Neural progenitor cell (in vitro differentiated cells): ENCODE measurements around the gene INSR. TPM values are rescaled to one million over a fixed set of nuclear protein-coding genes. Genes with fewer than 3 reads are reported as not detected.

Experiments used
- DNase-seq: peaks from one replicate; pipeline ENCODE4 v3.0.0-alpha.2; 2016; ENCODE audit warnings: low spot score
- H2AFZ ChIP-seq: fragments of 200-600 bp; sonication (generic); replicated peaks from 2 replicates; pipeline ENCODE4 v1.6.1; 2016; ENCODE audit warnings: antibody characterized with exemption
- H3F3A ChIP-seq: fragments of 200-600 bp; sonication (generic); 2 replicates; pipeline ENCODE4 v1.6.1; 2016; ENCODE audit warnings: antibody characterized with exemption, low read depth
- H3K27ac ChIP-seq: fragments of 200-600 bp; sonication (generic); 2 replicates; pipeline ENCODE4 v1.5.1; 2016; ENCODE audit warnings: mild to moderate bottlenecking
- H3K27me3 ChIP-seq: fragments of 200-600 bp; sonication (generic); 2 replicates; pipeline ENCODE4 v1.6.1; 2016; ENCODE audit warnings: mild to moderate bottlenecking, moderate library complexity
- H3K36me3 ChIP-seq: fragments of 200-600 bp; sonication (generic); 2 replicates; pipeline ENCODE4 v1.5.1; 2016
- H3K4me1 ChIP-seq: fragments of 200-600 bp; sonication (generic); 2 replicates; pipeline ENCODE4 v1.6.1; 2016; ENCODE audit warnings: mixed run types
- H3K4me2 ChIP-seq: fragments of 200-600 bp; sonication (generic); 2 replicates; pipeline ENCODE4 v1.6.1; 2016
- H3K4me3 ChIP-seq: fragments of 200-600 bp; sonication (generic); 2 replicates; pipeline ENCODE4 v1.5.1; 2016
- H3K79me2 ChIP-seq: fragments of 200-600 bp; sonication (generic); 2 replicates; pipeline ENCODE4 v1.6.1; 2016; ENCODE audit warnings: low read depth
- H3K9ac ChIP-seq: fragments of 200-600 bp; sonication (generic); 2 replicates; pipeline ENCODE4 v1.6.1; 2016
- H3K9me3 ChIP-seq: fragments of 200-600 bp; sonication (generic); 2 replicates; pipeline ENCODE4 v1.5.1; 2016; ENCODE audit warnings: low read depth
- H4K20me1 ChIP-seq: fragments of 200-600 bp; sonication (generic); 2 replicates; pipeline ENCODE4 v1.6.1; 2016; ENCODE audit warnings: low read depth
- H3K27ac Mint-ChIP-seq: 3 replicates; pipeline ENCODE4 v1.8.0; 2021; ENCODE audit warnings: mixed read lengths
- H3K27me3 Mint-ChIP-seq: 2 replicates; pipeline ENCODE4 v1.8.0; 2022; ENCODE audit warnings: low read depth, mild to moderate bottlenecking, inconsistent platforms, moderate library complexity, mixed read lengths; ENCODE audit not compliant: insufficient read depth
- H3K36me3 Mint-ChIP-seq: 3 replicates; pipeline ENCODE4 v1.8.0; 2021; ENCODE audit warnings: mixed read lengths
- H3K4me1 Mint-ChIP-seq: 3 replicates; pipeline ENCODE4 v1.8.0; 2021; ENCODE audit warnings: mixed read lengths
- H3K4me3 Mint-ChIP-seq: 3 replicates; pipeline ENCODE4 v1.8.0; 2021; ENCODE audit warnings: mild to moderate bottlenecking, moderate library complexity, mixed read lengths
- H3K9me3 Mint-ChIP-seq: 3 replicates; pipeline ENCODE4 v1.8.0; 2020; ENCODE audit warnings: mixed read lengths
- CTCF ChIP-seq: fragments of 200-600 bp; sonication (generic); IDR thresholded peaks from 2 replicates; pipeline ENCODE4 v1.5.1; 2017; ENCODE audit warnings: antibody characterized with exemption, mild to moderate bottlenecking
- EZH2 ChIP-seq: fragments of 200-600 bp; sonication (generic); IDR thresholded peaks from 2 replicates; pipeline ENCODE4 v1.6.1; 2017; ENCODE audit warnings: antibody characterized with exemption, mild to moderate bottlenecking, moderate library complexity
- EZH2phosphoT487 ChIP-seq: fragments of 200-600 bp; sonication (generic); IDR thresholded peaks from 2 replicates; pipeline ENCODE4 v1.6.1; 2017; ENCODE audit warnings: antibody characterized with exemption
- total RNA-seq: library from RNA; depleted of rRNA; stranded (reverse); fragments of >200 nt; gene quantifications from 2 replicates; pipeline ENCODE4 v1.2.3, GENCODE V29; 2015; ENCODE audit warnings: low replicate concordance

The INSR gene
- total RNA-seq, 1 donor from 2014 or later, result 20.8 TPM

GRCh38 chr19:7196763-7197118 lies 97.5 kb downstream of the INSR start:
- Mint-ChIP-seq H3K9me3 (no peaks in the 10 kb centered on the region), H3K27ac (no peak overlapping the region), H3K36me3 (no peaks in the 10 kb centered on the region), H3K27me3 (peaks cover 8% of the 10 kb centered on the region), H3K4me3 (peak overlapping the region; percentile 90), H3K4me1 (peaks cover 11% of the 10 kb centered on the region)
- no peak for TF ChIP-seq CTCF
- TF ChIP-seq EZH2, result no peak
- no peak for TF ChIP-seq EZH2phosphoT487
- Histone ChIP-seq H3F3A (peaks cover 24% of the 10 kb centered on the region), H2AFZ (peak overlapping the region; percentile 78), H3K27ac (no peak overlapping the region), H3K27me3 (no peaks in the 10 kb centered on the region), H4K20me1 (no peaks in the 10 kb centered on the region), H3K9me3 (no peaks in the 10 kb centered on the region), H3K9ac (no peak overlapping the region), H3K79me2 (no peaks in the 10 kb centered on the region), H3K4me2 (peak overlapping the region; percentile 67), H3K36me3 (no peaks in the 10 kb centered on the region), H3K4me3 (peak overlapping the region; percentile 51), H3K4me1 (no peaks in the 10 kb centered on the region)
- DNase-seq, result no peak

DNA sequence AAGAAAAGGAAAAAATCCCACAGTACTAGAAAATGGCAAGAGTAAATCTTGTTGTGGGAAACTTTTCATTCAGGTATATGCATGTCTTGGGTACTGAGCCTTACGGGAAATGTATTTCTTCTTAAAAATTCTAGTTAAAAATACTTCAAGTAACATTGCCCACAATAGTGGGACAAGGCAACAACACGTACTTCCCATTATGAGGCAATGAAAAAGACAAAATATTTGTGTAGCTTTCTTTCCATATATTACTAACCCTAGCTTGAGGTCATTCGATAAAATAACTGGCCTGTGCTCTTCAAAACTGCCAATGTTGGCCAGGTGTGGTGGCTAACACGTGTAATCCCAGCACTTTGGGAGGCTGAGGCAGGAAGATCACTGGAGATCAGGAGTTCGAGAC lies 99.2 kb downstream of the INSR start:
- no peak overlapping the region for H2AFZ ChIP-seq
- H3K4me1 Mint-ChIP-seq, result peaks cover 11% of the 10 kb centered on the region
- no peaks in the 10 kb centered on the region for H3K9me3 ChIP-seq
- H3K36me3 ChIP-seq, result no peaks in the 10 kb centered on the region
- no peaks in the 10 kb centered on the region for H3K79me2 ChIP-seq
- H3K27ac Mint-ChIP-seq, result no peak overlapping the region
- H3K9ac ChIP-seq, result no peak overlapping the region
- TF ChIP-seq EZH2 (no peak), EZH2phosphoT487 (no peak), CTCF (no peak)
- H3K4me2 ChIP-seq, result no peak overlapping the region
- H3K4me3 Mint-ChIP-seq, result no peak overlapping the region
- H3K36me3 Mint-ChIP-seq, result no peaks in the 10 kb centered on the region
- no peak overlapping the region for H3K27ac ChIP-seq
- no peaks in the 10 kb centered on the region for H3K27me3 ChIP-seq
- H4K20me1 ChIP-seq, result no peaks in the 10 kb centered on the region
- H3K9me3 Mint-ChIP-seq, result no peaks in the 10 kb centered on the region
- H3K27me3 Mint-ChIP-seq, result peaks cover 8% of the 10 kb centered on the region
- DNase-seq, result no peak
- no peak overlapping the region for H3K4me3 ChIP-seq
- no peaks in the 10 kb centered on the region for H3K4me1 ChIP-seq
- H3F3A ChIP-seq, result peaks cover 22% of the 10 kb centered on the region

- Histone ChIP-seq H3F3A (peaks cover 17% of the 10 kb centered on the region), H2AFZ (no peak overlapping the region), H3K27ac (no peak overlapping the region), H3K9me3 (no peaks in the 10 kb centered on the region), H3K9ac (no peak overlapping the region), H3K4me1 (no peaks in the 10 kb centered on the region), H3K79me2 (no peaks in the 10 kb centered on the region), H3K36me3 (no peaks in the 10 kb centered on the region), H3K4me3 (no peak overlapping the region), H3K27me3 (no peaks in the 10 kb centered on the region), H3K4me2 (no peak overlapping the region), H4K20me1 (no peaks in the 10 kb centered on the region)
- Mint-ChIP-seq H3K9me3 (no peaks in the 10 kb centered on the region), H3K36me3 (no peaks in the 10 kb centered on the region), H3K4me3 (no peak overlapping the region), H3K4me1 (peaks cover 11% of the 10 kb centered on the region), H3K27me3 (peaks cover 5% of the 10 kb centered on the region), H3K27ac (no peak overlapping the region)
- TF ChIP-seq CTCF, result no peak
- TF ChIP-seq EZH2phosphoT487, result no peak
- TF ChIP-seq EZH2, result no peak
- DNase-seq, result no peak
Measured at GRCh38 chr19:7194566-7194965, 99.6 kb downstream of the INSR start.
